HG02798 (cell line): ENCODE measurements around the gene SLCO2A1.

Experiments
- ATAC-seq: cut with Tn5 transposase; IDR thresholded peaks from one replicate; pipeline ENCODE4 v1.9.1; 2021; ENCODE audit warnings: mild to moderate bottlenecking; ENCODE audit not compliant: unreplicated experiment, poor library complexity

SLCO2A1 gene

GRCh38 chr3:133958071-133958805, 71.5 kb downstream of the SLCO2A1 start:
- ATAC-seq, result no peak

GRCh38 chr3:133956982-133957381, 72.7 kb downstream of the SLCO2A1 start:
- ATAC-seq, result no peak

- ATAC-seq, result no peak
Measured at GRCh38 chr3:133956353-133956752, 73.4 kb downstream of the SLCO2A1 start.

GRCh38 chr3:133955892-133956291, 73.8 kb downstream of the SLCO2A1 start:
- ATAC-seq, result no peak

GRCh38 chr3:133954717-133955360, 74.9 kb downstream of the SLCO2A1 start:
- ATAC-seq, result no peak

GRCh38 chr3:133953297-133953696, 76.4 kb downstream of the SLCO2A1 start:
- no peak for ATAC-seq

GRCh38 chr3:133949438-133949837, 80.3 kb downstream of the SLCO2A1 start:
- no peak for ATAC-seq

GRCh38 chr3:133948996-133949395, 80.7 kb downstream of the SLCO2A1 start:
- no peak for ATAC-seq

GRCh38 chr3:133948131-133948810, 81.5 kb downstream of the SLCO2A1 start:
- ATAC-seq, result no peak

- ATAC-seq, result no peak
Measured at GRCh38 chr3:133945381-133946095, 84.2 kb downstream of the SLCO2A1 start.

GRCh38 chr3:133944641-133945380, 84.9 kb downstream of the SLCO2A1 start:
- ATAC-seq, result no peak

- ATAC-seq, result no peak
Measured at GRCh38 chr3:133944181-133944580, 85.5 kb downstream of the SLCO2A1 start.

GRCh38 chr3:133943639-133944141, 86.0 kb downstream of the SLCO2A1 start:
- no peak for ATAC-seq

- ATAC-seq, result no peak
Measured at GRCh38 chr3:133943031-133943535, 86.6 kb downstream of the SLCO2A1 start.

- no peak for ATAC-seq
Measured at GRCh38 chr3:133941415-133941821, 88.3 kb downstream of the SLCO2A1 start.

- ATAC-seq, result no peak
Measured at GRCh38 chr3:133940536-133940935, 89.2 kb downstream of the SLCO2A1 start.

GRCh38 chr3:133939463-133939835, 90.3 kb downstream of the SLCO2A1 start:
- no peak for ATAC-seq

- ATAC-seq, result no peak
Measured at GRCh38 chr3:133938770-133939462, 90.8 kb downstream of the SLCO2A1 start.
